Coronary artery (tissue), 2 donors: ENCODE results near the gene RB1.
"Not testable (repeated sequence)": the region's sequence is repeated elsewhere in the genome, so short reads cannot be mapped to it uniquely, and the experiment has no call there.

Experiments
- DNase-seq: peaks from one replicate; pipeline ENCODE4 v3.0.0-alpha.2; 2017; ENCODE audit warnings: low spot score
- H3K27ac ChIP-seq, 2 donors: fragments of 200-600 bp; sonication (generic); one replicate each; pipeline ENCODE4 v1.5.1; 2016 to 2019
- H3K4me3 ChIP-seq: fragments of 200-600 bp; sonication (generic); 2 replicates; pipeline ENCODE4 v1.5.1; 2016; ENCODE audit warnings: mild to moderate bottlenecking, moderate library complexity
- TF ChIP-seq, protein P1 (sequence below): fragments of 200-600 bp; sonication (generic); IDR thresholded peaks from one replicate; pipeline ENCODE4 v1.5.1; 2019; ENCODE audit warnings: antibody characterized with exemption

Gene RB1

GRCh38 chr13:48446464-48446863 is 142.9 kb downstream of the RB1 start:
- TF ChIP-seq, protein P1, sequence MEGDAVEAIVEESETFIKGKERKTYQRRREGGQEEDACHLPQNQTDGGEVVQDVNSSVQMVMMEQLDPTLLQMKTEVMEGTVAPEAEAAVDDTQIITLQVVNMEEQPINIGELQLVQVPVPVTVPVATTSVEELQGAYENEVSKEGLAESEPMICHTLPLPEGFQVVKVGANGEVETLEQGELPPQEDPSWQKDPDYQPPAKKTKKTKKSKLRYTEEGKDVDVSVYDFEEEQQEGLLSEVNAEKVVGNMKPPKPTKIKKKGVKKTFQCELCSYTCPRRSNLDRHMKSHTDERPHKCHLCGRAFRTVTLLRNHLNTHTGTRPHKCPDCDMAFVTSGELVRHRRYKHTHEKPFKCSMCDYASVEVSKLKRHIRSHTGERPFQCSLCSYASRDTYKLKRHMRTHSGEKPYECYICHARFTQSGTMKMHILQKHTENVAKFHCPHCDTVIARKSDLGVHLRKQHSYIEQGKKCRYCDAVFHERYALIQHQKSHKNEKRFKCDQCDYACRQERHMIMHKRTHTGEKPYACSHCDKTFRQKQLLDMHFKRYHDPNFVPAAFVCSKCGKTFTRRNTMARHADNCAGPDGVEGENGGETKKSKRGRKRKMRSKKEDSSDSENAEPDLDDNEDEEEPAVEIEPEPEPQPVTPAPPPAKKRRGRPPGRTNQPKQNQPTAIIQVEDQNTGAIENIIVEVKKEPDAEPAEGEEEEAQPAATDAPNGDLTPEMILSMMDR, result no peak
- DNase-seq, result no peak
- Histone ChIP-seq H3K27ac (peak overlapping the region; percentile 41 to 65), H3K4me3 (no peak overlapping the region)

DNA sequence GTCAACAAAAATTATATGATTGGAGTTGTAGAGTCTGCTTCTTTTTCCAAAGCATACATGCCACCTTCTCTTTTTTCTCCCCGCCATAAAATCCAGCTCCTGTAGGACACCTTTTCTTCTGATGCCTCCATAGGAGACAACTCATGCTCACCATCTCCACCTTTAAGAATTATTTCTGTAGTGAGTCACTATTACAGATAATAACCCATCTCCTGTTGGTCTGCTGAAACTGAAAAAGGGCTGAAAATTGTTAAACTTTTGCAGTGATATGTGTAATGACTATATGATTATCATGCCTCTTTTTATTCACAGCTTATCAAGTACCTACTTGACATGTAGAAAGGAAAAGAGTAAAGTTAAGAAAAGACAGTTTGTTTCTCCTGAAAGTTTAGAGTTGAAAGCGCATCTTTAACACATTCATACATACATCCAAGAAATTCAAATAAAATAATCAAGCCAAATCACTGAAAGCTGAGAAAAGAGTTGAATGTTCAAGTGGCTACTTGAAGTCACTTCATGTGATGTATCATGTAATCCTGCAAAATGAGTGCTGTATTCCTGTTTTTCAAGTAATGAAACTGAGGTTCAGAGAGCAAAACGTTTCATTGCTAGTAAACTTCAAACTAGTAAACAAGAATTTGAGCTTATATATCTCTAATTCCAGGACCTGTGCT is 144.9 kb downstream of the RB1 start:
- peak overlapping the region; percentile 7 to 35 for H3K27ac ChIP-seq
- no peak for DNase-seq
- peak overlapping the region; percentile 1 for H3K4me3 ChIP-seq
- TF ChIP-seq, protein P1, result no peak

- DNase-seq, result no peak
- peak overlapping the region; percentile 1 for H3K4me3 ChIP-seq
- TF ChIP-seq, protein P1, result no peak
- peak overlapping the region in 1 of 2 donors; percentile 35 for H3K27ac ChIP-seq
Measured at GRCh38 chr13:48448959-48449614, 145.5 kb downstream of the RB1 start.

- DNase-seq, result no peak
- H3K27ac ChIP-seq, result no peak overlapping the region
- H3K4me3 ChIP-seq, result no peak overlapping the region
- TF ChIP-seq, protein P1, result no peak
Measured at GRCh38 chr13:48449656-48450055, 146.1 kb downstream of the RB1 start.

DNA sequence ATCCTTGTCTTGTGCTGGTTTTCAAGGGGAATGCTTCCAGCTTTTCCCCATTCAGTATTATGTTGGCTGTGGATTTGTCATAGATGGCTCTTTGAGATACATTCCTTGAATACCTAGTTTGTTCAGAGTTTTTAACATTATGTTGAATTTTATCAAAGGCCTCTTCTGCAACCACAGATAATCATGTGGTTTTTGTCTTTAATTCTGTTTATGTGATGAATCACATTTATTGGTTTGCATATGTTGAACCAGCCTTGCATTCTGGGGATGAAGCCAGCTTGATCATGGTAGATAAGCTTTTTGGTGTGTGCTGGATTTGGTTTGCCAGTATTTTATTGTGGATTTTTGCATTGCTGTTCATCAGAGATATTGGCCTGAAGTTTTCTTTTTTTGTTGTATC is 147.6 kb downstream of the RB1 start:
- DNase-seq, H3K4me3 ChIP-seq, H3K27ac ChIP-seq: not testable (repeated sequence)

- Histone ChIP-seq H3K4me3 (no peak overlapping the region), H3K27ac (no peak overlapping the region)
- TF ChIP-seq, protein P1, result no peak
- DNase-seq, result no peak
Measured at GRCh38 chr13:48456546-48456945, 153.0 kb downstream of the RB1 start.

- no peak for DNase-seq
- TF ChIP-seq, protein P1, result no peak
- Histone ChIP-seq H3K27ac (no peak overlapping the region), H3K4me3 (no peak overlapping the region)
Measured at GRCh38 chr13:48457578-48458242, 154.2 kb downstream of the RB1 start.
